Stimulated activated CD8-positive, alpha-beta memory T cell treated with anti-CD3 and anti-CD28 coated beads, Interleukin-12 subunit alpha, Interleukin-12 subunit beta, amount 100 ng/mL, for 24 hours (primary cell): ENCODE data around the gene RAN.
A peak's percentile ranks its signal among the peaks of the same experiment; 100 is the strongest.
"Not testable (repeated sequence)": the region's sequence is repeated elsewhere in the genome, so short reads cannot be mapped to it uniquely, and the experiment has no call there.

Source experiments
- DNase-seq: peaks from one replicate; pipeline ENCODE4 v3.0.0-alpha.2; 2020; ENCODE audit errors: extremely low read depth

The RAN gene

DNA sequence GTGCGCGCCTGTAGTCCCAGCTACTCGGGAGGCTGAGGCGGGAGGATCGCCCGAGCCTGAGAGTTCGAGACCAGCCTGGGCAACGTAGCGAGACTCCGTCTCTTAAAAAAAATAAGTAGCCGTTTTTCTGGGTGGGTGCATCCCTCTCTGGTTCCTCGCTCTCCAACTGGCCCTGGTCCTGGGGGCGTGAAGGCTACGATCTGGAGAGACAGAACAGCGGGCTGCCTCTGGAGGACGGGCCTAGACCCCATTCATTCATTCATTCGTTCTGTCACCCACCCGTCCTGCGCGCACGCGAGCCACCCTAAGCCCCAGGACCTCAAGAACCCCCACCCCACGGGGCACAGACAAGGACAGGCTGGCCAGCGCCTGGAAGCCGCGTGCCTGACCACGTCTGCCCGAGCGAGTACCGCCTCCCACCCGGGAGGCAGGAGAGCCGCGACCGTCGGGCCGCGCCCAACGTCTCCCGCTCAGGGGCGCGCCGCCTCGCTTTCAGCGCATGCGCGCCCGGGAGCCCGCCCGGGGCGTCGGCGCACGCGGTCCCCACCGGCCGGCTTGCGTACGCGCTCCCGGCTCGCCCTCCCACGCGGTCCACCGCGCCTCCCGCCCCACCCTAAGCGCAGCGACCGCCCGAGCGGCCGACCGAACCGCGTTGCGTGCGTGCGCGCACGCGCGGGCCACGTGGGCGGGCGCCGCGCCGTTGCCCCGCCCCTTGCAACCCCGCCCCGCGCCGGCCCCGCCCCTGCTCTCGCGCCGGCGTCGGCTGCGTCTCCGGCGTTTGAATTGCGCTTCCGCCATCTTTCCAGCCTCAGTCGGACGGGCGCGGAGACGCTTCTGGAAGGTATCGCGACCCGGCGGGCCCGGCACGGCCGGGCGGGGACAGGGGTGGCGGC lies at the start of gene RAN:
Gene RAN (plus strand): TSS at position 781 of the 893 bp plus-strand sequence. CDS start 528 bp downstream, outside the sequence.
- DNase-seq = peak; percentile 86

DNA sequence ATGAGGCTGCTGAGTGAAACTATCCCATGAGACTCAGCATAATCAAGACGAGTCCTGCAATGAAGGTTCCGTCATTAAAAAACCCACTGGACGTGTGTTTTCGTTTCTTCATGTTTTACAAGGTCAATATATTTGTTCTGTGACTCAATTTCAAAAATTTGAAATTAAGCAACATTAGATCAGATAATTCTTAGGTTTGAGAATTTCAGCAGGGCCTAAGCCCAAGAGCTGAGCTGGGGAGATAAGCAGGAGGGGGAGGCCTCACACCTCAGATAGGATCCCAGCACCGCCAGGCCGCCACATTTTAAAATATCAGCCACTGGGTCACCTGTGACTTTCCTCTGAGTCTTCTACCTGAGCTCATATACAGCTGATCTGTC lies 46.1 kb upstream of the RAN start:
- DNase-seq = no peak

DNA sequence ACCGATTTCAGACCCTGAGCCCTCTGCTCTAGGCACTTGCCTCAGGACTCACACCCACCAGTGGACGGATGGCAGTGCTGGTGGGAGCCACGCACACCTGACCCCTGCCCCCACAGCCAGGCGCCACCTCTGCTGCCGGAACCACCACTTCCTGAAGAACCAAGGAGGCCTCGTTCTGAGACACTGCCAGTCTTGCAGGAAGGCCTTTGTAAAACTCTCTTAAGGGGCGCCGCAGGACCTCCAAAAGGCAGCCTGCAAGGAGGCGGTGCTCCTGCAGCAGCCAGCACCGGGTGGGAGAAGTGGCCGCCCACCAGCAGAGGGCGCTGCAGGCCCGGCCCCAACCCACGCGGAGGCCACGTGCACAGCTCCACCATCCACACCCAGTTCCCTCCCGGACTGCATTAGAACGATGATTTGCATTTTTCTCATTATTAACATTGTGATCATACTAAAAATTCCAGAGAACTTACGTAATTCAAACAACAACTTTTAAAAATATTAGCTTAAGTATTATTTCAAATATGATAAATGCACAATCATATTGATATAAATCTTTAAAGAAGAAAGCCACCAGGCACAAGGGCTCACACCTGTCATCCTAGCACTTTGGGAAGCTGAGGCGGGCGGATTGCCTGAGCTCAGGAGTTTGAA lies 45.6 kb upstream of the RAN start:
- no peak for DNase-seq

DNA sequence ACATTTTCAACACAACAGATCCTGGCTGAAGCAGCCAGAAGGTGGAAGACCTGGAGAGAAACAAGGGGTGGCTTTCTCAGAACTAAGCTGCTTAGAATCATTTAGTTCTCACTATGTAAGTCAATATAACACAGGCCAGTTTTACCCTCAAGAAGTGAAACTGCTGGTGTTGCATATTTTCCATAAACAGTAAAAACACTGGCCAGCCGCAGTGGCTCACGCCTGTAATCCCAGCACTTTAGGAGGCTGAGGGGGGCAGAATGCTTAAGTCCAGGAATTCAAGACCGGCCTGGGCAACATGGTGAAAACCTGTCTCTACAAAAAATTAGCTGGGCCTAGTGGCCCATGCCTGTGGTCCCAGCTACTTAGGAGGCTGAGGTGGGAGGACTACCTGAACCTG lies 44.4 kb upstream of the RAN start:
- DNase-seq = no peak

DNA sequence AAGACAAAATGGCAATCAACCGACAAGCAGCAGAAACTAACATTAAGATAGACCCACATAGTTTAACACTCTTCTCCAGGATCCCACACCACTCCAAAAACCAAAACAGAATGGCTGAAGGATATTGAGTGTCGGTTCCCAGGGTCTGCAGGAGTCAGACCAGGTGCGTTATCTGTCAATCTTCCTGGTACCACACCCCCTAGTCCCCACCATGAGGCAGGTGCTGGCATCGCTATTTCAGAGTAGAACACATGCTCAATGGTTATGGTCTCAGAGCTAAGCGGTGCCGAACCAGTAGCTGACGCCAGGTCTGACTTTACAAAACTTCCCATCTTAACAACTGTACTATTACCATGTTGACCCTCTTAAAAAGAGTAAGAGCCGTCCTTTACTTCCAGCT lies 43.0 kb upstream of the RAN start:
- DNase-seq = no peak

DNA sequence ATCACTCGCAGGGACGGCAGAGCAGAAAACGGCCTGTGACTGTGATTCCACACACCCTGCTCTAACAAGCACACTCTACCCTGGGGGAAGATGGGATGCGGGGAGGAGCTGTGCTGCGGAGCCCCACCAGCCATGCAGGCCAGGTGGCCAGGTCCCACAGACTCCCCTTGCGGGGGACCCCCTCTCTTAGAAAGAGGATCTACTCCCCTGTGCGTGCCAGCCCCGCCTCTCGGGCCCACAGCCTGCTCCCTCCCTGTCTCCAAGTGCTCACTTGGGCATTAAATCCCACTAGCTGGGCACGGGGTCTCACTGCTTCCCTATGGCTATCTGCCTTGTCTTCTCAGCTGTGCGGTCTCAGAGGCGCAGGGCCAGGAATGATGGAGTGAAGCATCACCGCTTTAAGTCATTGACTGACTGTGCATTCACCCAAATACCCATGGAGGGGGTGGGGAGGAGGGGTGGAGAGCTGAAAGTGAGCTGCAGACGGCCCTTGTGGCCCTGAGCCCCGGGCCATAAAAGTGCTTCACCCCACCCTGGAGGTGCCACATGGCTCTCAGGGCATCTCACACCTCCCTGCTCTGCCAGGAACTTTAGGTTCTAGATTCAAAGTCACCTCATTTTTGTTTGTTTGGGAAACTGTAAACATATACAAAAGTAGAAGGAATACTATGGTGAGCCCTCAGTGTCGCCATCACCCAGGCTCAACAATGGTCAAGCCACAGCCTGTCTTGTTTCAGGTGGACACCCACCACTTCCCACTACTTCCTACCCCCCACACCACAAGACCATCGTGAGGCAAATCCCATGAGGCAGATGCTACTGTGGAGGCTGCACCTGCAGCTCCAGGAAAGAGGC lies 42.2 kb upstream of the RAN start:
- DNase-seq = no peak

- no peak for DNase-seq
Observed at GRCh38 chr12:130830246-130830551, 41.7 kb upstream of the RAN start.

DNA sequence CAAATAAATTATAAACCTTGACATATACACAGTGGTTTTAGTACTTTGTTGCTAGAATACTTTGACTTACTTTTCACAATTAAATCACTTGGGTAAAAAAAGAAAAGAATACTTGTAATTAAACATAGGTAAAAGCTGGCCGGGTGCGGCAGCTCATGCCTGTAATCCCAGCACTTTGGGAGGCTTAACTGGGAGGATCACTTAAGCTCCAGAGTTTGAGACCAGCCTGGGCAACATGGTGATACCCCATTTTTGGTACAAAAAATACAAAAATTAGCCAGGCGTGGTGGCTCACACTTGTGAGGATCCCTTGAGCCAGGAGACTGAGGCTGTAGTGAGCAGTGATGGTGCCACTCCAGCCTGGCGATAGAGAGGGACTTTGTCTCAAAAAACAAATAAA lies 40.6 kb upstream of the RAN start:
- DNase-seq = no peak

DNA sequence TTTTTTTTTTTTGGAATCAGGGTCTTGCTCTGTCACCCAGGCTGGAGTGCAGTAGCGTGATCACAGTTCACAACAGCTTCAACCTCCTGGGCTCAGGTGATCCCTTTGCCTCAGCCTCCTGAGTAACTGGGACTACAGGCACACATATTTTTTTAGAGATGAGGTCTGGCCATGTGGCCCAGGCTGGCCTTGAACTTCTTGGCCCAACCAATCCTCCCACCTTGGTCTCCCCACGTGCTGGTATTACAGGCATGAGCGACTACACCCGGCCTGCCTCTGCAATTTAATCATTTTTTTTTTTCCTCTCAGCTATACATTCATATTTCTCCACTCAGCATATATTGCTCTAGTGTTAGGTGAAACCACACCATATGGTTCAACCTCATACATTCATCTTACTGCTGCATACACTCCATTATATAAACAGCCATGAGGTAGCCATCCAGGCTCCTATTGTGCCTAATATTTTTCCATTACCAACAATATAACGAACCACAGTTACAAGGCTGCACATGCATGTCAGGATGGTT lies 39.9 kb upstream of the RAN start:
- DNase-seq = no peak

- DNase-seq = no peak
Observed at GRCh38 chr12:130832561-130833209, 39.2 kb upstream of the RAN start.

GRCh38 chr12:130835011-130835410 lies 36.9 kb upstream of the RAN start:
- no peak for DNase-seq

- no peak for DNase-seq
Observed at GRCh38 chr12:130835436-130835835, 36.4 kb upstream of the RAN start.

DNA sequence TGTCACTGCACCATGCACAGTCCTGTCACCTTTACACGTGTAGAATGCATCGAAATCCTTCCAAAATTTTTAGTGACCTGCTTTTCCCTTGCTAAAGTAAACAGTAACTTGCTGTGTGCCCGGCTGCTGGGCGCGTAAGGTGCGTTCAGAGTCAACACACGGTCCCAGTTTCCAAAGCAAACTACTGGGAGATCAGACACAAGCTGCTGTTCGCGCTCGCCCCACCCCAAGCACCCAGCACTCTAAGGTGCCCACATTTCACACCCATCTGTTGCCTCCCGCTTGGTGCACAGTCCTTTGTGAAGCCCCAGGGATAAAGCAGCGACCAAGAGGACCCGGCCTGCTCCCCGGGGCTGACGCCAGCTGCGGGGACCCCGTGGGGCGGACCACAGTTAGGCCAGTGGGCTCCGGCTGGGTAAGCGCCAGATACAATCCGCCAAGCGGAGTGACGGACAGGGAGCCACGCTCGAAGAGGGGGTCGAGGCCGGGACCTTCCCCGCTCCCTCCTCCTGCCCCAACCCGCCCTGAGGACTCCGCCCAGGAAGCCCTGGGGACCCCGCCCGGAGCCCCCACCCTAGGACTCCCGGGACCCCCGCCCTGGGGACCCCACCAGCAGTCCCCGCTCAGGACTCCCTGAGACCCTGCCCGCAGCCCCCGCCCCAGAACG lies 33.4 kb upstream of the RAN start:
- DNase-seq = no peak

DNA sequence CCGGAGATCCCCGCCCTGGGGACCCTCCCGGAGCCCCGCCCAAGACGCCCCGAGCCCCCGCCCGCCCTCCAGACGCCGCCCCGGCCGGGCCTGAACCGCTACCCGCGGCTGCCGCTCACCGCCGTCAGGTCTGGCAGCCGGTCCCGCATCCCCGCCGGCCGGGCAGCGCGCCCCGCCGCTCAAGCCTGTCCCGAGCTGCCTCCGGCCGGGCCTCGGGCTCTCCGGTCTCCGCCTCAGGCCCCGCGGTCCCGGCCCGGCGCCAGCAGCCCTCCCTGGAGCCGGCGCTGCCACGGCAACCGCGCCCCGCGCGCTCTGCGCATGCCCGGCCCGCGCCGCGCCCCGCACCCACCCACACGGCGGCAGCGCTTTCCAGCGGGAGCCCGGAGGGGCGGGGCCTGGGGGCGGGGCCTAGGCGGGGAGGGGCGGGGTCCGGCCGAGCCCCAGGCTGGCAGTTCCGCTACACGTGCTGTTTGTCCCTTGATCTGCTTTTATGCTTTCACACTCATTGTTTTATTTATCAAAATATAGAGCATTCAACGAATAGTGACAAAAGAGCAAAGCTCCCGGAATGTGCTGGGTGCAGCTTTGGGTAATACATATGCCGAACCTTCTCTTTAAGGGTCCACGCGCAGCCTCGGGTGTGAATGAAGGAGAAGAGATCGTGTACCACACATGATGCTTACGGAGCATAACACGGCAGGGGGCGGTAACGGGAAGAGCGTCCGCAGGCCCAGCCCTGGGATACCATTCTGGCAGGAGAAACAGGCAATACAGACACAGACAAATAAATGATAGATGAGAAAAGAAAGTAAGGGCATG lies 32.7 kb upstream of the RAN start, which contains the start of gene STX2:
Gene STX2 (minus strand): TSS at position 300 of the 819 bp plus-strand sequence. CDS start 151 bp downstream, at position 149.
- DNase-seq = peak; percentile 70

- DNase-seq = no peak
Observed at GRCh38 chr12:130839770-130840404, 32.0 kb upstream of the RAN start.

GRCh38 chr12:130846369-130846768 lies 25.5 kb upstream of the RAN start:
- no peak for DNase-seq

DNA sequence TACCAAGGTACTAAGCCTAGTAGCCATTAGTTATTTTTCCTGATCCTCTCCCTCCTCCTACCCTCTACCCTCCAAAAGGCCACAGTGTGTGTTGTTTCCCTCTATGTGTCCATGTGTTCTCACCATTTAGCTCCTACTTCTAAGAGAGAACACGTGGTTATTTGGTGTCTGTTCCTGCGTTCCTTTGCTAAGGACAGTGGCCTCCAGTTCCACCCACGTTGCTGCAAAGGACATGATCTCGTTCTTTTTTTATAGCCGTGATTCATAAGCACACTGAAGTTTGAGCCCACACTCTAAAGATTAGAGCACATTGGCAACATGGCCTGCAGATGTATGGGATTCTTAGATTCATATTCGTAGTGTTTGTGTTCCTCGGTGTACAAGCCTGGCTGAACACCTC lies 24.8 kb upstream of the RAN start:
- DNase-seq = no peak

DNA sequence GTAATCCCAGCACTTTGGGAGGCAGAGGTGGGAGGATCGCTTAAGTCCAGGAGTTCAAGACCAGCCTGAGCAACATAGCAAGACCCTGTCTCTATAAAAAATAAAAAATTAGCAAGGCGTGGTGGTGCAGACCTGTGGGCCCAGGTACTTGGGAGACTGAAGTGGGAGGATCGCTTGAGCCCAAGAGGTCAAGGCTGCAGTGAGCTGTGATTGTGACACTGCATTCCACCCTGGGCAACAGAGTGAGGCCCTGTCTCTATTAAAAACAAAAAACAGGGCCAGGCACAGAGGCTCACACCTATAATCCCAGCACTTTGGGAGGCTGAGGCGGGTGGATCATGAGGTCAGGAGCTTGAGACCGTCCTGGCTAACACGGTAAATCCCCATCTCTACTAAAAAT lies 23.8 kb upstream of the RAN start:
- DNase-seq = not testable (repeated sequence)

- DNase-seq = not testable (repeated sequence)
Observed at GRCh38 chr12:130848785-130849305, 23.0 kb upstream of the RAN start.
